ENCODE data around the gene ALKBH7. TPM values are rescaled to one million over a fixed set of nuclear protein-coding genes. Genes with fewer than 3 reads are reported as not detected.

Gene ALKBH7
- polyA plus RNA-seq, 3 donors = 20.9 to 109 (median 86.0) TPM

- Histone ChIP-seq H2AFZ (ENCODE audit: insufficient read depth, low read depth, low read length, poor library complexity, severe bottlenecking) (no peak overlapping the region), H3K9me3 (replicated peaks in 1 of 2; ENCODE audit: control insufficient read depth in 1 of 2, insufficient read depth in 1 of 2, low read length in 2 of 2) (no peaks in the 10 kb centered on the region), H3K4me2 (replicated peaks; ENCODE audit: extremely low read depth, low read length, poor library complexity, severe bottlenecking) (no peak overlapping the region), H3K36me3 (replicated peaks in 1 of 2; ENCODE audit: control insufficient read depth in 1 of 2, insufficient read depth in 2 of 2, low read length in 2 of 2) (peaks cover 64 to 83% of the 10 kb centered on the region in 2 donors), H3K79me2 (ENCODE audit: insufficient read depth, low read length) (peaks cover 4% of the 10 kb centered on the region), H3K4me3 (replicated peaks in 1 of 3; ENCODE audit: low read depth in 2 of 3, low read length in 3 of 3) (no peak overlapping the region), H3K4me1 (ENCODE audit: control insufficient read depth in 1 of 2, insufficient read depth in 2 of 2, low read length in 2 of 2) (no peaks in the 10 kb centered on the region), H3K27ac (ENCODE audit: low read depth in 1 of 2, low read length in 2 of 2) (no peak overlapping the region), H4K20me1 (ENCODE audit: insufficient read depth, low read length) (no peaks in the 10 kb centered on the region), H3K9ac (ENCODE audit: insufficient read depth, low read length, poor library complexity, severe bottlenecking) (no peak overlapping the region), H3K27me3 (ENCODE audit: control insufficient read depth in 2 of 2, insufficient read depth in 2 of 2, low read length in 2 of 2) (no peaks in the 10 kb centered on the region)
- no peaks in the 10 kb centered on the region for H3K27me3 Mint-ChIP-seq (ENCODE audit: low read depth in 3 of 3)
- peak overlapping the region in 3 of 7 donors; percentile 41 to 58 (median 44) for H3K27ac Mint-ChIP-seq
- H3K4me3 Mint-ChIP-seq = no peak overlapping the region
- 98% methylated on average over 17 of the region's 40 CpGs for WGBS (ENCODE audit: insufficient coverage)
- intact Hi-C loops (cut with micrococcal nuclease) = no loop called here
- peaks cover 0 to 12% (median 3%) of the 10 kb centered on the region in 7 donors for H3K9me3 Mint-ChIP-seq
- no peaks in the 10 kb centered on the region for H3K4me1 Mint-ChIP-seq
- DNase-seq = no peak
- H3K36me3 Mint-ChIP-seq = peaks cover 59 to 84% of the 10 kb centered on the region in 2 donors
- TF ChIP-seq CTCF (IDR thresholded peaks at IDR 0.05) = no peak
These were observed 8.6 kb downstream of the ALKBH7 start for GRCh38 chr19:6381030-6381750.

GRCh38 chr19:6383188-6383587 lies 10.6 kb downstream of the ALKBH7 start:
- H3K4me3 Mint-ChIP-seq = no peak overlapping the region
- peaks cover 4% of the 10 kb centered on the region for H3K79me2 ChIP-seq (ENCODE audit: insufficient read depth, low read length)
- H3K4me1 Mint-ChIP-seq = no peaks in the 10 kb centered on the region
- no peak for TF ChIP-seq CTCF (IDR thresholded peaks at IDR 0.05)
- peaks cover 80 to 98% of the 10 kb centered on the region in 2 donors for H3K36me3 ChIP-seq (replicated peaks in 1 of 2; ENCODE audit: control insufficient read depth in 1 of 2, insufficient read depth in 2 of 2, low read length in 2 of 2)
- peaks cover 72 to 98% of the 10 kb centered on the region in 2 donors for H3K36me3 Mint-ChIP-seq
- no peaks in the 10 kb centered on the region for H3K27me3 Mint-ChIP-seq (ENCODE audit: low read depth in 3 of 3)
- no peak overlapping the region for H3K4me3 ChIP-seq (replicated peaks in 1 of 3; ENCODE audit: low read depth in 2 of 3, low read length in 3 of 3)
- H3K9me3 ChIP-seq (replicated peaks in 1 of 2; ENCODE audit: control insufficient read depth in 1 of 2, insufficient read depth in 1 of 2, low read length in 2 of 2) = no peaks in the 10 kb centered on the region
- no peak overlapping the region for H3K4me2 ChIP-seq (replicated peaks; ENCODE audit: extremely low read depth, low read length, poor library complexity, severe bottlenecking)
- no peaks in the 10 kb centered on the region for H3K27me3 ChIP-seq (ENCODE audit: control insufficient read depth in 2 of 2, insufficient read depth in 2 of 2, low read length in 2 of 2)
- no peak overlapping the region for H3K9ac ChIP-seq (ENCODE audit: insufficient read depth, low read length, poor library complexity, severe bottlenecking)
- peak overlapping the region in 1 of 7 donors; percentile 54 for H3K27ac Mint-ChIP-seq
- H2AFZ ChIP-seq (ENCODE audit: insufficient read depth, low read depth, low read length, poor library complexity, severe bottlenecking) = no peak overlapping the region
- intact Hi-C loops (cut with micrococcal nuclease) = no loop called here
- no peaks in the 10 kb centered on the region for H3K4me1 ChIP-seq (ENCODE audit: control insufficient read depth in 1 of 2, insufficient read depth in 2 of 2, low read length in 2 of 2)
- no peaks in the 10 kb centered on the region for H4K20me1 ChIP-seq (ENCODE audit: insufficient read depth, low read length)
- H3K27ac ChIP-seq (ENCODE audit: low read depth in 1 of 2, low read length in 2 of 2) = no peak overlapping the region
- H3K9me3 Mint-ChIP-seq = peaks cover 0 to 12% (median 3%) of the 10 kb centered on the region in 7 donors
- 95% methylated on average over 17 of the region's 19 CpGs for WGBS (ENCODE audit: insufficient coverage)
- no peak for DNase-seq

All from CD14-positive monocyte (primary cell).